Neural cell (in vitro differentiated cells): ENCODE results near the gene SGO2. TPM values are rescaled to one million over a fixed set of nuclear protein-coding genes. Genes with fewer than 3 reads are reported as not detected.

Experiments used
- H2AFZ ChIP-seq: fragments of 200-600, 300-800 bp; sonication (generic), shearing (Covaris generic); 2 replicates; pipeline ENCODE4 v1.6.0; 2014; ENCODE audit warnings: low read depth, mild to moderate bottlenecking, antibody characterized with exemption, low read length, moderate library complexity
- H3F3A ChIP-seq: fragments of 200-600 bp; shearing (Covaris generic); 2 replicates; pipeline ENCODE4 v1.6.1; 2016; ENCODE audit warnings: mild to moderate bottlenecking, moderate library complexity, mixed read lengths, antibody characterized with exemption, low read length; ENCODE audit not compliant: insufficient read depth, poor library complexity, severe bottlenecking
- H3K27ac ChIP-seq: fragments of 200-600, 300-800 bp; sonication (generic), shearing (Covaris generic); 2 replicates; pipeline ENCODE4 v1.5.1; 2014; ENCODE audit warnings: mild to moderate bottlenecking, low read length, moderate library complexity
- H3K27me3 ChIP-seq: fragments of 300-800, 200-600 bp; sonication (generic), shearing (Covaris generic); 2 replicates; pipeline ENCODE4 v1.6.0; 2014; ENCODE audit warnings: mild to moderate bottlenecking, low read depth, low read length, moderate library complexity; ENCODE audit not compliant: insufficient read depth
- H3K36me3 ChIP-seq: fragments of 300-800, 200-600 bp; sonication (generic), shearing (Covaris generic); 2 replicates; pipeline ENCODE4 v1.5.1; 2014; ENCODE audit warnings: mild to moderate bottlenecking, antibody characterized with exemption, low read length, moderate library complexity; ENCODE audit not compliant: insufficient read depth
- H3K4me2 ChIP-seq: fragments of 300-800, 200-600 bp; sonication (generic), shearing (Covaris generic); 2 replicates; pipeline ENCODE4 v1.6.0; 2014; ENCODE audit warnings: mild to moderate bottlenecking, low read length
- H3K4me3 ChIP-seq: fragments of 300-800, 200-600 bp; sonication (generic), shearing (Covaris generic); 2 replicates; pipeline ENCODE4 v1.5.1; 2014; ENCODE audit warnings: mild to moderate bottlenecking, low read length, moderate library complexity
- H3K79me2 ChIP-seq: fragments of 200-600 bp; shearing (Covaris generic); replicated peaks from 2 replicates; pipeline ENCODE4 v1.6.0; 2014; ENCODE audit warnings: mild to moderate bottlenecking, low read length, moderate library complexity; ENCODE audit not compliant: insufficient read depth
- H3K9ac ChIP-seq: fragments of 300-800, 200-600 bp; sonication (generic), shearing (Covaris generic); 2 replicates; pipeline ENCODE4 v1.6.1; 2016; ENCODE audit warnings: mild to moderate bottlenecking, low read length, mixed read lengths
- H3K9me2 ChIP-seq: fragments of 200-600 bp; shearing (Covaris generic); 2 replicates; pipeline ENCODE4 v1.6.1; 2016; ENCODE audit warnings: mild to moderate bottlenecking, low read length, mixed read lengths; ENCODE audit not compliant: insufficient read depth
- H3K9me3 ChIP-seq: fragments of 200-600, 300-800 bp; sonication (generic), shearing (Covaris generic); 2 replicates; pipeline ENCODE4 v1.6.1; 2016; ENCODE audit warnings: mild to moderate bottlenecking, mixed run types, low read length, moderate library complexity, mixed read lengths
- H4K20me1 ChIP-seq: fragments of 200-600 bp; shearing (Covaris generic); 2 replicates; pipeline ENCODE4 v1.6.1; 2016; ENCODE audit warnings: mild to moderate bottlenecking, mixed run types; ENCODE audit not compliant: insufficient read depth
- EP300 ChIP-seq: fragments of 450-650 bp; conservative IDR thresholded peaks from 2 replicates; pipeline ENCODE4 v1.6.1; 2014; ENCODE audit warnings: antibody characterized with exemption, mild to moderate bottlenecking, moderate library complexity; ENCODE audit not compliant: poor library complexity, severe bottlenecking
- EZH2 ChIP-seq: fragments of 200-600, 300-800 bp; shearing (Covaris generic), sonication (generic); IDR thresholded peaks from 2 replicates; pipeline ENCODE4 v1.6.1; 2014; ENCODE audit warnings: antibody characterized with exemption, low read length, borderline replicate concordance, mild to moderate bottlenecking; ENCODE audit not compliant: insufficient read depth, poor library complexity, severe bottlenecking
- MXI1 ChIP-seq: fragments of 450-650 bp; conservative IDR thresholded peaks from 2 replicates; pipeline ENCODE4 v1.6.1; 2014; ENCODE audit warnings: antibody characterized with exemption, mild to moderate bottlenecking; ENCODE audit not compliant: poor library complexity, severe bottlenecking
- POLR2AphosphoS5 ChIP-seq: IDR thresholded peaks from 2 replicates; pipeline ENCODE4 v1.6.1; 2012
- RAD21 ChIP-seq: fragments of 450-650 bp; conservative IDR thresholded peaks from 2 replicates; pipeline ENCODE4 v1.6.1; 2014; ENCODE audit warnings: antibody characterized with exemption, mild to moderate bottlenecking, moderate library complexity
- SMC3 ChIP-seq: fragments of 450-650 bp; conservative IDR thresholded peaks from 2 replicates; pipeline ENCODE4 v1.6.1; 2014; ENCODE audit warnings: antibody characterized with exemption, mild to moderate bottlenecking, moderate library complexity; ENCODE audit not compliant: poor library complexity
- TAF1 ChIP-seq: IDR thresholded peaks from 2 replicates; pipeline ENCODE4 v1.6.1; 2012; ENCODE audit warnings: low read depth
- polyA plus RNA-seq: library from polyadenylated mRNA; depleted of rRNA; stranded (reverse); fragments of >200 nt; gene quantifications from 2 replicates; pipeline ENCODE4 v1.2.3, GENCODE V29; 2014
- TF ChIP-seq, protein P1 (sequence below): fragments of 450-650 bp; IDR thresholded peaks from 2 replicates; pipeline ENCODE4 v1.5.1; 2014; ENCODE audit warnings: antibody characterized with exemption, mild to moderate bottlenecking, moderate library complexity; ENCODE audit not compliant: poor library complexity, severe bottlenecking
- TF ChIP-seq, protein P2 (sequence below): IDR thresholded peaks from 2 replicates; pipeline ENCODE4 v1.6.1; 2012; ENCODE audit warnings: borderline replicate concordance

Gene SGO2
- polyA plus RNA-seq, 1 donor from 2014 or later = 0.73 TPM

DNA sequence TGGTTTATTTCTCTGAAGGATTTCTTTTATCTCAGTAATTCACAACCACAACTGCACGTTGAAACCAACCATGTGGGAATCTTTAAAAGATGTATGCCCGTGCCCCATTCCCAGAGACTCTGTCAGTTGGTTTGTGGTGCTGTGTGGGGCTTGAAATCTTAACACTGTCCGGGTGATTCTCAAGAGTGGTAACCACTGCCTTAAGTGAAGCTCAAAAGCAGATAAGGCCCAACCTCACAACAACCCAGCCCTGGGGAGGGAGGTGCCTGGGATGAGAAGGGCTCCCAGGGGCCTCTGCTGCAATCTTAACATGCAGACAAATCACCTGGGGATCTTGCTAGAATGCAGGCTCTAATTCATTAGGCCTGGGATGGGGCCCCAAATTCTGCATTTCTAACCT lies 73.2 kb downstream of the SGO2 start:
- Histone ChIP-seq H3K4me2 (no peak overlapping the region), H3K36me3 (no peaks in the 10 kb centered on the region), H3K27me3 (no peaks in the 10 kb centered on the region), H3K79me2 (no peaks in the 10 kb centered on the region), H3K9me2 (no peaks in the 10 kb centered on the region), H3K27ac (no peak overlapping the region), H3K9me3 (no peaks in the 10 kb centered on the region), H3K4me3 (no peak overlapping the region), H3K9ac (no peak overlapping the region), H4K20me1 (no peaks in the 10 kb centered on the region), H3F3A (no peaks in the 10 kb centered on the region), H2AFZ (no peak overlapping the region)
- TF ChIP-seq TAF1 (no peak), EP300 (no peak), POLR2AphosphoS5 (no peak), MXI1 (no peak), RAD21 (no peak), SMC3 (no peak), EZH2 (no peak)
- TF ChIP-seq, protein P1, sequence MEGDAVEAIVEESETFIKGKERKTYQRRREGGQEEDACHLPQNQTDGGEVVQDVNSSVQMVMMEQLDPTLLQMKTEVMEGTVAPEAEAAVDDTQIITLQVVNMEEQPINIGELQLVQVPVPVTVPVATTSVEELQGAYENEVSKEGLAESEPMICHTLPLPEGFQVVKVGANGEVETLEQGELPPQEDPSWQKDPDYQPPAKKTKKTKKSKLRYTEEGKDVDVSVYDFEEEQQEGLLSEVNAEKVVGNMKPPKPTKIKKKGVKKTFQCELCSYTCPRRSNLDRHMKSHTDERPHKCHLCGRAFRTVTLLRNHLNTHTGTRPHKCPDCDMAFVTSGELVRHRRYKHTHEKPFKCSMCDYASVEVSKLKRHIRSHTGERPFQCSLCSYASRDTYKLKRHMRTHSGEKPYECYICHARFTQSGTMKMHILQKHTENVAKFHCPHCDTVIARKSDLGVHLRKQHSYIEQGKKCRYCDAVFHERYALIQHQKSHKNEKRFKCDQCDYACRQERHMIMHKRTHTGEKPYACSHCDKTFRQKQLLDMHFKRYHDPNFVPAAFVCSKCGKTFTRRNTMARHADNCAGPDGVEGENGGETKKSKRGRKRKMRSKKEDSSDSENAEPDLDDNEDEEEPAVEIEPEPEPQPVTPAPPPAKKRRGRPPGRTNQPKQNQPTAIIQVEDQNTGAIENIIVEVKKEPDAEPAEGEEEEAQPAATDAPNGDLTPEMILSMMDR = no peak
- TF ChIP-seq, protein P2, sequence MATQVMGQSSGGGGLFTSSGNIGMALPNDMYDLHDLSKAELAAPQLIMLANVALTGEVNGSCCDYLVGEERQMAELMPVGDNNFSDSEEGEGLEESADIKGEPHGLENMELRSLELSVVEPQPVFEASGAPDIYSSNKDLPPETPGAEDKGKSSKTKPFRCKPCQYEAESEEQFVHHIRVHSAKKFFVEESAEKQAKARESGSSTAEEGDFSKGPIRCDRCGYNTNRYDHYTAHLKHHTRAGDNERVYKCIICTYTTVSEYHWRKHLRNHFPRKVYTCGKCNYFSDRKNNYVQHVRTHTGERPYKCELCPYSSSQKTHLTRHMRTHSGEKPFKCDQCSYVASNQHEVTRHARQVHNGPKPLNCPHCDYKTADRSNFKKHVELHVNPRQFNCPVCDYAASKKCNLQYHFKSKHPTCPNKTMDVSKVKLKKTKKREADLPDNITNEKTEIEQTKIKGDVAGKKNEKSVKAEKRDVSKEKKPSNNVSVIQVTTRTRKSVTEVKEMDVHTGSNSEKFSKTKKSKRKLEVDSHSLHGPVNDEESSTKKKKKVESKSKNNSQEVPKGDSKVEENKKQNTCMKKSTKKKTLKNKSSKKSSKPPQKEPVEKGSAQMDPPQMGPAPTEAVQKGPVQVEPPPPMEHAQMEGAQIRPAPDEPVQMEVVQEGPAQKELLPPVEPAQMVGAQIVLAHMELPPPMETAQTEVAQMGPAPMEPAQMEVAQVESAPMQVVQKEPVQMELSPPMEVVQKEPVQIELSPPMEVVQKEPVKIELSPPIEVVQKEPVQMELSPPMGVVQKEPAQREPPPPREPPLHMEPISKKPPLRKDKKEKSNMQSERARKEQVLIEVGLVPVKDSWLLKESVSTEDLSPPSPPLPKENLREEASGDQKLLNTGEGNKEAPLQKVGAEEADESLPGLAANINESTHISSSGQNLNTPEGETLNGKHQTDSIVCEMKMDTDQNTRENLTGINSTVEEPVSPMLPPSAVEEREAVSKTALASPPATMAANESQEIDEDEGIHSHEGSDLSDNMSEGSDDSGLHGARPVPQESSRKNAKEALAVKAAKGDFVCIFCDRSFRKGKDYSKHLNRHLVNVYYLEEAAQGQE = no peak

DNA sequence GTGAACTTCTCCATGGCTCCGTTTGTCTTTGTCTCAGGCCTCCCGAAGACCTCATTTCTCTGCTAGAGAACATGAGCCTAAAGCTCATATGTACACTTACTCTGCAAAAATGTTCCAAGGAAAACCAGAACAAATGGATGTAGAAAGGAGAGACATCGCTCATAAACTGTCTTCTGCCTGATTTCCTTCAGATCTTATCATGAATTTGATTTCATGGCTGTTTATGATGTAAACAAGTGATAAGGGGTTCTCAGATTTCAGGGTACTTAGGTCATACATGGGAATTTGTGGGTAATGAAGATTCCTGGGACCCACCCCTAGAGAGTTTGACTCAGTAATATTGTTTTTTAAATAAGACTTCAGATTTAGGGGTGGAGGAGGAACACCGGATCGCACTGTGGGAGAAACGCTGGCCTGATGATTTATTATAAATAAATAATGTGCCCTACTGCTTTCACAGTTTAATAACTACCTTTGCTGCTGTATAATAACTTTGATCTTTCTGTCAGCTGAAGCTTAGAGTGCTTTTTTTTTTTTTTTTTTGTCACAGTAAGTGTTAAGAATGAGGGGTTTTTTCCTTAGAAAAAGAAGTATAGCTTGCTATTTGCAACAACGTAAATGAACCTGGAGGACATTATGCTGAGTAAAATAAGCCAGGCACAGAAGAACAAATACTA lies 74.7 kb downstream of the SGO2 start:
- Histone ChIP-seq H3K27ac (no peak overlapping the region), H4K20me1 (no peaks in the 10 kb centered on the region), H3F3A (no peaks in the 10 kb centered on the region), H3K9ac (no peak overlapping the region), H3K9me3 (no peaks in the 10 kb centered on the region), H3K36me3 (no peaks in the 10 kb centered on the region), H3K9me2 (no peaks in the 10 kb centered on the region), H3K4me3 (no peak overlapping the region), H2AFZ (no peak overlapping the region), H3K27me3 (no peaks in the 10 kb centered on the region), H3K79me2 (no peaks in the 10 kb centered on the region), H3K4me2 (no peak overlapping the region)
- no peak for TF ChIP-seq SMC3
- TF ChIP-seq EZH2 = no peak
- no peak for TF ChIP-seq TAF1
- TF ChIP-seq, protein P1 = no peak
- TF ChIP-seq MXI1 = no peak
- TF ChIP-seq, protein P2 = no peak
- no peak for TF ChIP-seq POLR2AphosphoS5
- TF ChIP-seq RAD21 = no peak
- no peak for TF ChIP-seq EP300
